Measurements from ENCODE around the gene PLEKHG7. TPM values are rescaled to one million over a fixed set of nuclear protein-coding genes. Genes with fewer than 3 reads are reported as not detected.

The PLEKHG7 gene
- total RNA-seq, 1 experiment from 2014 or later, result not detected

- Histone ChIP-seq H3K36me3 (ENCODE audit: control insufficient read depth in 1 of 2, insufficient read depth in 2 of 2, low read length in 2 of 2) (peaks cover 0 to 4% of the 10 kb centered on the region in 2 experiments; a peak in 1 of 4 replicates), H3K27me3 (ENCODE audit: insufficient read depth, low read length) (no peaks in the 10 kb centered on the region), H3K79me2 (ENCODE audit: insufficient read depth, low read length) (no peaks in the 10 kb centered on the region), H3K4me3 (replicated peaks in 1 of 2; ENCODE audit: low read depth in 1 of 2, low read length in 2 of 2) (no peak overlapping the region), H3K9ac (ENCODE audit: low read length) (no peak overlapping the region), H3K9me2 (ENCODE audit: insufficient read depth) (no peaks in the 10 kb centered on the region), H3K9me3 (ENCODE audit: control insufficient read depth in 1 of 2, insufficient read depth in 1 of 2, low read depth in 1 of 2, low read length in 2 of 2) (no peaks in the 10 kb centered on the region), H3K27ac (ENCODE audit: low read depth, low read length) (no peak overlapping the region), H2AFZ (ENCODE audit: low read depth, low read length, poor library complexity, severe bottlenecking) (no peak overlapping the region), H4K20me1 (ENCODE audit: insufficient read depth) (no peaks in the 10 kb centered on the region), H3K4me2 (ENCODE audit: low read length) (no peak overlapping the region), H3K4me1 (ENCODE audit: control insufficient read depth in 1 of 2, insufficient read depth in 2 of 2, low read length in 2 of 2) (no peaks in the 10 kb centered on the region)
- ChIA-PET CTCF (no interaction called here), POLR2A (no interaction called here), RAD21 (ENCODE audit: low non-redundant PET in 1 of 2, low total read pairs in 2 of 2, uncharacterized antibody in 2 of 2, unreplicated experiment in 2 of 2) (no interaction called here)
- ATAC-seq (no peak), DNase-seq (ENCODE audit: low read depth, low spot score) (no peak)
- intact Hi-C loops (cut with micrococcal nuclease), result loop anchor here (10.0 kb wide), 1 partner anchor 164 kb away; no protein-coding TSS in a partner anchor
- no TSS peak for BruUV-seq (replicated peaks)
- TF ChIP-seq POLR2AphosphoS5 (IDR thresholded peaks at IDR 0.05; ENCODE audit: low read depth, low read length) (no peak), SIN3A (IDR thresholded peaks at IDR 0.05; ENCODE audit: low read depth) (no peak), MAX (IDR thresholded peaks at IDR 0.05) (no peak), ZFX (IDR thresholded peaks at IDR 0.05) (no peak), RAD21 (IDR thresholded peaks at IDR 0.05; ENCODE audit: low read depth) (no peak), EGR1 (IDR thresholded peaks at IDR 0.05; ENCODE audit: low read depth) (no peak), ATF3 (IDR thresholded peaks at IDR 0.05) (no peak)
- TF ChIP-seq, protein P1, sequence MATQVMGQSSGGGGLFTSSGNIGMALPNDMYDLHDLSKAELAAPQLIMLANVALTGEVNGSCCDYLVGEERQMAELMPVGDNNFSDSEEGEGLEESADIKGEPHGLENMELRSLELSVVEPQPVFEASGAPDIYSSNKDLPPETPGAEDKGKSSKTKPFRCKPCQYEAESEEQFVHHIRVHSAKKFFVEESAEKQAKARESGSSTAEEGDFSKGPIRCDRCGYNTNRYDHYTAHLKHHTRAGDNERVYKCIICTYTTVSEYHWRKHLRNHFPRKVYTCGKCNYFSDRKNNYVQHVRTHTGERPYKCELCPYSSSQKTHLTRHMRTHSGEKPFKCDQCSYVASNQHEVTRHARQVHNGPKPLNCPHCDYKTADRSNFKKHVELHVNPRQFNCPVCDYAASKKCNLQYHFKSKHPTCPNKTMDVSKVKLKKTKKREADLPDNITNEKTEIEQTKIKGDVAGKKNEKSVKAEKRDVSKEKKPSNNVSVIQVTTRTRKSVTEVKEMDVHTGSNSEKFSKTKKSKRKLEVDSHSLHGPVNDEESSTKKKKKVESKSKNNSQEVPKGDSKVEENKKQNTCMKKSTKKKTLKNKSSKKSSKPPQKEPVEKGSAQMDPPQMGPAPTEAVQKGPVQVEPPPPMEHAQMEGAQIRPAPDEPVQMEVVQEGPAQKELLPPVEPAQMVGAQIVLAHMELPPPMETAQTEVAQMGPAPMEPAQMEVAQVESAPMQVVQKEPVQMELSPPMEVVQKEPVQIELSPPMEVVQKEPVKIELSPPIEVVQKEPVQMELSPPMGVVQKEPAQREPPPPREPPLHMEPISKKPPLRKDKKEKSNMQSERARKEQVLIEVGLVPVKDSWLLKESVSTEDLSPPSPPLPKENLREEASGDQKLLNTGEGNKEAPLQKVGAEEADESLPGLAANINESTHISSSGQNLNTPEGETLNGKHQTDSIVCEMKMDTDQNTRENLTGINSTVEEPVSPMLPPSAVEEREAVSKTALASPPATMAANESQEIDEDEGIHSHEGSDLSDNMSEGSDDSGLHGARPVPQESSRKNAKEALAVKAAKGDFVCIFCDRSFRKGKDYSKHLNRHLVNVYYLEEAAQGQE (IDR thresholded peaks at IDR 0.05; ENCODE audit: low read depth), result no peak
Observed at GRCh38 chr12:92821142-92821541, 118.4 kb downstream of the PLEKHG7 start.

Other genes with a start within 250 kb of the PLEKHG7 start
- gene EEA1, start 226.3 kb downstream of the PLEKHG7 start, total RNA-seq (2021; ENCODE audit: unreplicated experiment), result 13.8 TPM

Data from HCT116 (cell line).